OCI-LY1 (cell line): ENCODE measurements around the gene SNX27.

Source experiments
- H2AFZ ChIP-seq: fragments of 200-600 bp; sonication (generic), shearing (Covaris generic); 2 replicates; pipeline ENCODE4 v1.6.0; 2014; ENCODE audit warnings: antibody characterized with exemption, mild to moderate bottlenecking, low read length
- H3F3A ChIP-seq: fragments of 200-600 bp; sonication (generic), shearing (Covaris generic); 2 replicates; pipeline ENCODE4 v1.6.0; 2014; ENCODE audit warnings: mild to moderate bottlenecking, antibody characterized with exemption, low read length, moderate library complexity; ENCODE audit not compliant: insufficient read depth
- H3K27ac ChIP-seq: fragments of 200-600 bp; sonication (generic); 2 replicates; pipeline ENCODE4 v1.5.1; 2014; ENCODE audit warnings: low read length, mixed run types, mild to moderate bottlenecking, low read depth; ENCODE audit not compliant: poor library complexity, severe bottlenecking
- H3K27me3 ChIP-seq: fragments of 200-600 bp; sonication (generic); 2 replicates; pipeline ENCODE4 v1.6.0; 2014; ENCODE audit warnings: antibody characterized with exemption, mild to moderate bottlenecking, low read length, moderate library complexity; ENCODE audit not compliant: insufficient read depth
- H3K36me3 ChIP-seq: fragments of 200-600 bp; sonication (generic); 2 replicates; pipeline ENCODE4 v1.6.1; 2014; ENCODE audit warnings: mild to moderate bottlenecking, antibody characterized with exemption, low read length, moderate library complexity, mixed read lengths; ENCODE audit not compliant: insufficient read depth
- H3K4me1 ChIP-seq: fragments of 200-600 bp; sonication (generic); 2 replicates; pipeline ENCODE4 v1.5.1; 2014; ENCODE audit warnings: mild to moderate bottlenecking, low read length, moderate library complexity; ENCODE audit not compliant: insufficient read depth, severe bottlenecking
- H3K4me2 ChIP-seq: fragments of 200-600 bp; sonication (generic), shearing (Covaris generic); 2 replicates; pipeline ENCODE4 v1.6.1; 2014; ENCODE audit warnings: low read length
- H3K4me3 ChIP-seq: fragments of 200-600 bp; sonication (generic); 2 replicates; pipeline ENCODE4 v1.5.1; 2014; ENCODE audit warnings: low read length, low read depth, mild to moderate bottlenecking, mixed read lengths; ENCODE audit not compliant: poor library complexity, severe bottlenecking
- H3K79me2 ChIP-seq: fragments of 200-600 bp; shearing (Covaris generic); 2 replicates; pipeline ENCODE4 v1.6.1; 2016; ENCODE audit warnings: mixed run types, low read length, mixed read lengths; ENCODE audit not compliant: insufficient read depth
- H3K9ac ChIP-seq: fragments of 200-600 bp; sonication (generic), shearing (Covaris generic); 2 replicates; pipeline ENCODE4 v1.6.1; 2014; ENCODE audit warnings: mild to moderate bottlenecking, low read length, mixed read lengths
- H3K9me2 ChIP-seq: fragments of 200-600 bp; sonication (generic), shearing (Covaris generic); 2 replicates; pipeline ENCODE4 v1.6.1; 2014; ENCODE audit warnings: low read depth, mild to moderate bottlenecking, low read length, mixed read lengths
- H3K9me3 ChIP-seq: fragments of 200-600 bp; shearing (Covaris generic); 2 replicates; pipeline ENCODE4 v1.6.1; 2014; ENCODE audit warnings: low read length, mixed read lengths
- H4K20me1 ChIP-seq: fragments of 200-600 bp; sonication (generic), shearing (Covaris generic); 2 replicates; pipeline ENCODE4 v1.6.0; 2016; ENCODE audit warnings: mild to moderate bottlenecking, low read length; ENCODE audit not compliant: insufficient read depth
- CTCF ChIP-seq: fragments of 200-600 bp; sonication (generic), shearing (Covaris generic); IDR thresholded peaks from 2 replicates; pipeline ENCODE4 v1.5.1; 2017; ENCODE audit warnings: mild to moderate bottlenecking, antibody characterized with exemption, low read length, moderate library complexity, mixed read lengths
- EZH2 ChIP-seq: fragments of 200-600 bp; sonication (generic), shearing (Covaris generic); IDR thresholded peaks from 2 replicates; pipeline ENCODE4 v1.8.0; 2017; ENCODE audit warnings: borderline replicate concordance, mixed run types, mild to moderate bottlenecking, antibody characterized with exemption, low read length, moderate library complexity, mixed read lengths

The SNX27 gene

GRCh38 chr1:151620286-151620685 lies 8.4 kb downstream of the SNX27 start:
- TF ChIP-seq CTCF (no peak), EZH2 (no peak)
- no peak overlapping the region for H3K4me3 ChIP-seq
- H3K27me3 ChIP-seq: no peaks in the 10 kb centered on the region
- no peaks in the 10 kb centered on the region for H3F3A ChIP-seq
- H2AFZ ChIP-seq: no peak overlapping the region
- no peaks in the 10 kb centered on the region for H4K20me1 ChIP-seq
- H3K9me3 ChIP-seq: no peaks in the 10 kb centered on the region
- H3K79me2 ChIP-seq: peaks cover 26% of the 10 kb centered on the region
- no peaks in the 10 kb centered on the region for H3K9me2 ChIP-seq
- no peaks in the 10 kb centered on the region; the same call in 1 of the 2 replicates for H3K36me3 ChIP-seq
- H3K4me1 ChIP-seq: peaks cover 18% of the 10 kb centered on the region
- H3K4me2 ChIP-seq: no peak overlapping the region
- H3K9ac ChIP-seq: no peak overlapping the region
- H3K27ac ChIP-seq: no peak overlapping the region

GRCh38 chr1:151621351-151621750 lies 9.5 kb downstream of the SNX27 start:
- Histone ChIP-seq H3K27me3 (no peaks in the 10 kb centered on the region), H4K20me1 (no peaks in the 10 kb centered on the region), H3K36me3 (no peaks in the 10 kb centered on the region; the same call in 1 of the 2 replicates), H3K27ac (no peak overlapping the region), H2AFZ (no peak overlapping the region), H3K4me1 (peaks cover 9% of the 10 kb centered on the region), H3K4me3 (no peak overlapping the region), H3F3A (no peaks in the 10 kb centered on the region), H3K9ac (no peak overlapping the region), H3K79me2 (peaks cover 25% of the 10 kb centered on the region), H3K9me3 (no peaks in the 10 kb centered on the region), H3K4me2 (peak overlapping the region; percentile 3; the same call in 1 of the 2 replicates), H3K9me2 (no peaks in the 10 kb centered on the region)
- TF ChIP-seq EZH2: no peak
- TF ChIP-seq CTCF: no peak

GRCh38 chr1:151624783-151625182 lies 12.9 kb downstream of the SNX27 start:
- H3F3A ChIP-seq: no peaks in the 10 kb centered on the region
- H3K4me1 ChIP-seq: peaks cover 9% of the 10 kb centered on the region
- H2AFZ ChIP-seq: no peak overlapping the region
- H3K79me2 ChIP-seq: peaks cover 13% of the 10 kb centered on the region
- H3K27me3 ChIP-seq: no peaks in the 10 kb centered on the region
- H3K27ac ChIP-seq: no peak overlapping the region
- H3K4me3 ChIP-seq: no peak overlapping the region
- no peaks in the 10 kb centered on the region for H4K20me1 ChIP-seq
- no peaks in the 10 kb centered on the region; the same call in 1 of the 2 replicates for H3K36me3 ChIP-seq
- H3K9ac ChIP-seq: no peak overlapping the region
- H3K4me2 ChIP-seq: no peak overlapping the region
- H3K9me2 ChIP-seq: no peaks in the 10 kb centered on the region
- TF ChIP-seq EZH2: no peak
- no peak for TF ChIP-seq CTCF
- no peaks in the 10 kb centered on the region for H3K9me3 ChIP-seq
